ENCODE measurements around the gene CFAP97D2.

CFAP97D2 gene

GRCh38 chr13:114263578-114263977 lies 84.5 kb downstream of the CFAP97D2 start:
- TF ChIP-seq NFIC (IDR thresholded peaks at IDR 0.05) (no peak), RAD21 (IDR thresholded peaks at IDR 0.05; ENCODE audit: low read depth) (no peak), FOXM1 (IDR thresholded peaks at IDR 0.05; ENCODE audit: borderline replicate concordance, low read depth) (no peak), EP300 (IDR thresholded peaks at IDR 0.05; ENCODE audit: borderline replicate concordance) (no peak), EGR1 (IDR thresholded peaks at IDR 0.05) (no peak)

DNA sequence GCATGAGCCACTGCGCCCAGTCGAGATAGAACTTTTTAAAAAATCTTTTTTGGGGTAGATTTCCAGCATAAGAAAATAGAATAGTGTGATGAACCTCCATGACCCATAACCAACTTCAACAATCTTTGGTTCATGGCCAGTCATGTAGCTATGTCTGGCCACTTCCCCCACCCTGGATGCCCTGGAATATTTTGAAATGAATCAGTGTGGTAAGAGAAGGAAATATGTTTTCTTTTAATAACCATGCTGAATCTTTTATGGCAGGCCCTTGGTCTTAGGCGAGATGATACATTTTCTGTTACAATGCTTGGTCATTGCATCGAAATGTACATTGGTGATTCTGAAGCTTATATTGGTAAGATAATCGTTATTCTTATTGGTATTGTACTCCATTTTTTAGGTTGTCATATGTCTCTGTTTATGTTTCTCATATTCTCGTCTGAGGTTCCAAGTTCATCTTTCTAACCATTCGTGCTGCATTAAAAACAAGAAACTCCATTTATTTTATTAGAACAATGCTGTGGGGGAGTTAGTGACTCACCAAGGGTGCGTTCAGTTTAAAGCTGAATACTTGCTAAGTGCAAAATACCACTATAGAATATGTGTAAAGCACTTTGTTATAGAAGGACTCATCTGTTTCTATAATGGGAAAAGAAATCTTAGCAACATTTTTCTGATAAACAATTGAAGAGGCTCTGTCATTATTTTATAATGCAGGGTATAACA lies 86.0 kb downstream of the CFAP97D2 start:
- TF ChIP-seq EGR1 (IDR thresholded peaks at IDR 0.05) (no peak), MAX (IDR thresholded peaks at IDR 0.05) (no peak), EP300 (IDR thresholded peaks at IDR 0.05; ENCODE audit: borderline replicate concordance) (no peak), RAD21 (IDR thresholded peaks at IDR 0.05; ENCODE audit: low read depth) (no peak), ZBTB7A (IDR thresholded peaks at IDR 0.05; ENCODE audit: low read depth) (no peak), CEBPB (IDR thresholded peaks at IDR 0.05) (no peak)

DNA sequence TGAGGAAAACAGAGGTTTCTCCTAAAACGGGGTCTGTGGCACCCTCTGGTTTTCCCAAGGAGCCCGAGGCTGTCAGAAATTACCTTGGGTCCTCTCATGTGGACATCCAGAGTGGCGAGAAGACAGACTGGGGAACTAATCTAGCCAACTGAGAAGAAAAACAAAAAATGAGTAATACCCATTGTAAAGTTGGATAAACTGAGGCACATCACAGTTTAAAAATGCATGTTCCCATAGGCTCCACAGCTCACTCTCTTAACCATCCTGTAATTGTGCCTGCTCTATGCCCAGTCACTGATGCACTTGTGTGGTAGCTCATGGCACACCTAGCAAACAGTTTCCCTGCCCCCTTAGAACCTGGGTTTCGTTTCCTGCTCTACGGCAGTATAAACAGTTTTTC lies 87.2 kb downstream of the CFAP97D2 start:
- TF ChIP-seq MAX (IDR thresholded peaks at IDR 0.05), result no peak
- no peak for TF ChIP-seq FOXM1 (IDR thresholded peaks at IDR 0.05; ENCODE audit: borderline replicate concordance, low read depth)
- TF ChIP-seq EP300 (IDR thresholded peaks at IDR 0.05; ENCODE audit: borderline replicate concordance), result no peak
- TF ChIP-seq TCF12 (IDR thresholded peaks at IDR 0.05; ENCODE audit: low read depth), result no peak
- TF ChIP-seq, protein P1, sequence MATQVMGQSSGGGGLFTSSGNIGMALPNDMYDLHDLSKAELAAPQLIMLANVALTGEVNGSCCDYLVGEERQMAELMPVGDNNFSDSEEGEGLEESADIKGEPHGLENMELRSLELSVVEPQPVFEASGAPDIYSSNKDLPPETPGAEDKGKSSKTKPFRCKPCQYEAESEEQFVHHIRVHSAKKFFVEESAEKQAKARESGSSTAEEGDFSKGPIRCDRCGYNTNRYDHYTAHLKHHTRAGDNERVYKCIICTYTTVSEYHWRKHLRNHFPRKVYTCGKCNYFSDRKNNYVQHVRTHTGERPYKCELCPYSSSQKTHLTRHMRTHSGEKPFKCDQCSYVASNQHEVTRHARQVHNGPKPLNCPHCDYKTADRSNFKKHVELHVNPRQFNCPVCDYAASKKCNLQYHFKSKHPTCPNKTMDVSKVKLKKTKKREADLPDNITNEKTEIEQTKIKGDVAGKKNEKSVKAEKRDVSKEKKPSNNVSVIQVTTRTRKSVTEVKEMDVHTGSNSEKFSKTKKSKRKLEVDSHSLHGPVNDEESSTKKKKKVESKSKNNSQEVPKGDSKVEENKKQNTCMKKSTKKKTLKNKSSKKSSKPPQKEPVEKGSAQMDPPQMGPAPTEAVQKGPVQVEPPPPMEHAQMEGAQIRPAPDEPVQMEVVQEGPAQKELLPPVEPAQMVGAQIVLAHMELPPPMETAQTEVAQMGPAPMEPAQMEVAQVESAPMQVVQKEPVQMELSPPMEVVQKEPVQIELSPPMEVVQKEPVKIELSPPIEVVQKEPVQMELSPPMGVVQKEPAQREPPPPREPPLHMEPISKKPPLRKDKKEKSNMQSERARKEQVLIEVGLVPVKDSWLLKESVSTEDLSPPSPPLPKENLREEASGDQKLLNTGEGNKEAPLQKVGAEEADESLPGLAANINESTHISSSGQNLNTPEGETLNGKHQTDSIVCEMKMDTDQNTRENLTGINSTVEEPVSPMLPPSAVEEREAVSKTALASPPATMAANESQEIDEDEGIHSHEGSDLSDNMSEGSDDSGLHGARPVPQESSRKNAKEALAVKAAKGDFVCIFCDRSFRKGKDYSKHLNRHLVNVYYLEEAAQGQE (IDR thresholded peaks at IDR 0.05; ENCODE audit: low read depth), result no peak
- TF ChIP-seq RAD21 (IDR thresholded peaks at IDR 0.05; ENCODE audit: low read depth), result no peak

DNA sequence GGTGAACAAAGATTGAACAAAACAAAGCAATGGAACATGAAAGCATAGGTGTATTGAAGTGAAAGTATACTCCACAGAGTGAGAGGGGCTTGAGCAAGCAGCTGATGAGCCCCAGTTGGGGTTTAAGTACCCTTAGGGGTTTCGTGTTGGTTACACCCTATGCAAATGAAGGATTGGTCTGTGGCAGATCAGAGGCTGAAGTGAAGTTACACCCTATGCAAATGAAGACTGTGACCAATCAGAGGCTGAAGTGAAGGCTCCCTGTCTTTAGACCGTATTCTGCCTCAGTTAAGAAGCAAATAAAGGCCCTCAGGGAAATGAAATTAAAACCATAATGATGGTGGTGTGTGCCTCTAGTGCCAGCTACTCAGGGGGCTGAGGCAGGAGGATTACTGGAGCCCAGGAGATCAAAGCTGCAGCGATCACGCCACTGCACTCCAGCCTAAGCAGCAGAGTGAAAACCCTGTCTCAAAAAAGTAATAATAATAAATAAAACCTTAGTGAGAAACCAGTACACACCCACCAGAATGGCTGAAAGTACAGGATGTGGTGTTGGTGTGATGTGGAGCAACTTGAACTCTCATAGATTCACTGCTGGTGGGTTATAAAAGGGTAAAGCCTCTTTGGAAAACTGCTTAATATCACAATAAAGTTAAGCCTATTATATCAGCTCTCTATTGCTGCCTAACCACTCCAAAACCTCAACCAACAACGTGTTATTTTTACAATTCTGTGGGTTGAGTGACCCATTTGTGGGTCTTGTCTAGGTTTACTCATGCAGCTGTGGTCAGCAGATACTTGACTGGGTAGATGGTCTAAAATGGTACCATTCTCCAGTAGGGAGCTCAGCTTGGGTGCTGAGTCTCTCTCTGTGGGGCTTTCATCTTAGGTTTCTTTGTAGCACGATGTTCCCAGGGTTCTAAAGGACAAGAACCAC lies 89.6 kb downstream of the CFAP97D2 start:
- no peak for TF ChIP-seq NFIC (IDR thresholded peaks at IDR 0.05)
- no peak for TF ChIP-seq TAF1 (IDR thresholded peaks at IDR 0.05; ENCODE audit: low read depth)
- no peak for TF ChIP-seq CREB1 (IDR thresholded peaks at IDR 0.05; ENCODE audit: low read depth)
- TF ChIP-seq EGR1 (IDR thresholded peaks at IDR 0.05), result no peak
- TF ChIP-seq USF1 (IDR thresholded peaks at IDR 0.05), result no peak
- no peak for TF ChIP-seq YY1 (IDR thresholded peaks at IDR 0.05; ENCODE audit: low read depth)
- no peak for TF ChIP-seq TCF12 (IDR thresholded peaks at IDR 0.05; ENCODE audit: low read depth)
- no peak for TF ChIP-seq FOXM1 (IDR thresholded peaks at IDR 0.05; ENCODE audit: borderline replicate concordance, low read depth)
- no peak for TF ChIP-seq CEBPB (IDR thresholded peaks at IDR 0.05)
- no peak for TF ChIP-seq TEAD4 (IDR thresholded peaks at IDR 0.05)
- TF ChIP-seq RAD21 (IDR thresholded peaks at IDR 0.05; ENCODE audit: low read depth), result no peak
- TF ChIP-seq ZBTB7A (IDR thresholded peaks at IDR 0.05; ENCODE audit: low read depth), result no peak
- TF ChIP-seq EP300 (IDR thresholded peaks at IDR 0.05; ENCODE audit: borderline replicate concordance), result no peak
- TF ChIP-seq, protein P1 (IDR thresholded peaks at IDR 0.05; ENCODE audit: low read depth), result no peak
- no peak for TF ChIP-seq MAX (IDR thresholded peaks at IDR 0.05)

- TF ChIP-seq ZBTB7A (IDR thresholded peaks at IDR 0.05; ENCODE audit: low read depth), result no peak
- TF ChIP-seq, protein P1 (IDR thresholded peaks at IDR 0.05; ENCODE audit: low read depth), result no peak
Measured at GRCh38 chr13:114269281-114269770, 90.3 kb downstream of the CFAP97D2 start.

All from Ishikawa (cell line).